Left colon (tissue), 2 donors: ENCODE results near the gene GREM1. TPM values are rescaled to one million over a fixed set of nuclear protein-coding genes. Genes with fewer than 3 reads are reported as not detected.

Experiments used
- ATAC-seq: fragments of 200-7000 bp; cut with Tn5 transposase; one replicate; pipeline ENCODE4 v1.9.1; 2020; ENCODE audit warnings: mild to moderate bottlenecking, moderate library complexity
- DNase-seq, 2 donors: peaks; one replicate each; pipeline ENCODE4 v3.0.0-alpha.2; 2020
- intact Hi-C, 2 donors: fragments of 100-400 bp; cut with DNase I in 1 of 2; cut with micrococcal nuclease in 1 of 2; formaldehyde crosslinking; loops; one replicate each; pipeline versions ENCODE4 v1.11.2 to v1.14.0; 2022; cut with DNase I, micrococcal nuclease
- long read RNA-seq: library from polyadenylated mRNA; unstranded; transcript quantifications from one replicate; pipeline ENCODE4 v2.0.0, GENCODE V29; 2021
- total RNA-seq, 2 donors: library from RNA; stranded (reverse); fragmentation: NEBNext Ultra II Directional; extraction: Animal tissue kit (Norgen Biotek cat#: 25700); gene quantifications; one replicate each; pipeline ENCODE4 v1.2.1, GENCODE V29; 2021
- donor health status: DM: no; HTN: no; CAD: no.
- donor health status: DM: yes; HTN: yes; CAD: no.

The GREM1 gene
- total RNA-seq: 10 to 100 TPM; 13.7 to 46.0 TPM
- long read RNA-seq, full-length matches to known transcripts: 2 of 7 reads
- long read RNA-seq, partial matches to known transcripts: 0 of 7 reads
- long read RNA-seq, other reads (novel, unspliced or antisense): 5 of 7 reads

DNA sequence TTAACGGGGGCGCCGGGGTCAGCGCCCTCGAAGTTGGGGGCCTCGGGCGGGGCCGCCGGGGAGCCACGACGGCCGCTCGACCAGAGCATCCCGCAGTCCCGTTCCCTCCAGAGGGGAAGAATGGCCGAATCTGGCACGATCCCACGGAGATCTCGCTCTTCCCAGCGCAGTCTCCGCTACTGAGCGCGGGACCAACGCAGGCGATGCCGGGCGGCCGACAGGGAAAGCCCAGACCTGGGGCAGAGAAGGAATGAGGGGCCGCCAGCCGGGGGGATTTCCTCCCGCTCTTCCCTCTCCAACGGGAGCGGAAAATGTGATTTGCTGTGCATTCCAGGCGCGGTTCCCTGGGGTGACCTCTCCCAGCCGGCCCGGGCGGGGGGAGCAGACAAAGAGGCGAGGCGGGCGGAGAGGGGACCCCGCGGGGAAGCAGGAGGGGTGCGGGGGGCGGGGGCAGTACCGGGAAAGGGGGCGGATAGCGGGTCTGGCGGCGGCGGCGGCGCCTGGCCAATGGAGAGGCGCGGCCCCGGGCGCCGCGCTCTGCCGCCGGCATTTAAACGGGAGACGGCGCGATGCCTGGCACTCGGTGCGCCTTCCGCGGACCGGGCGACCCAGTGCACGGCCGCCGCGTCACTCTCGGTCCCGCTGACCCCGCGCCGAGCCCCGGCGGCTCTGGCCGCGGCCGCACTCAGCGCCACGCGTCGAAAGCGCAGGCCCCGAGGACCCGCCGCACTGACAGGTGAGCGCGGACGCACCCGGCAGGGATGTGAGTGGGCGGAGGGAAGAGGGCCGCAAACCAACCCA is at the start of gene GREM1:
Gene GREM1 (plus strand): TSS at position 579 of the 801 bp plus-strand sequence. CDS start 12,687 bp downstream, outside the sequence.
- intact Hi-C loops: no loop called here
- ATAC-seq: peak; percentile 47
- peak in 1 of 2 donors; percentile 31 for DNase-seq

DNA sequence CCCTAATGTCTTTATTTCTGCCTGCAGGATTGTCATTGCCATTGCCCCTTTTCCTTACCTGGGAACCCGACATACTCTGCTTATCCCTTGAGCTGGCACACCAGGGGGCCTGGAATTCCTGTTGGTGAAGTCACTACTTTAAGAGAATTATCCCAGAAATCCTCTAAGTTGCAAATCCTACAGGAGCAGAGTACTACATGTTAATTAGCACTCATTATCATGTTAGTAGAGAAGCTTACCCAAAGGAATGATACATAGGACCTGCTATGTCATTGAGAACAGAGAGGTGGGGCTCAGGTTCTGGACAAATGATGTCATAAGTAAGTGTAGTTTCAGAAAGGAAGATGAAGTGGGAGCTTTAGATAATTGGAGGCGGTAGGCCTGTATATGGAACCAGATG is 48.9 kb upstream of the GREM1 start:
- DNase-seq: no peak
- intact Hi-C loops: no loop called here
- no peak for ATAC-seq

DNA sequence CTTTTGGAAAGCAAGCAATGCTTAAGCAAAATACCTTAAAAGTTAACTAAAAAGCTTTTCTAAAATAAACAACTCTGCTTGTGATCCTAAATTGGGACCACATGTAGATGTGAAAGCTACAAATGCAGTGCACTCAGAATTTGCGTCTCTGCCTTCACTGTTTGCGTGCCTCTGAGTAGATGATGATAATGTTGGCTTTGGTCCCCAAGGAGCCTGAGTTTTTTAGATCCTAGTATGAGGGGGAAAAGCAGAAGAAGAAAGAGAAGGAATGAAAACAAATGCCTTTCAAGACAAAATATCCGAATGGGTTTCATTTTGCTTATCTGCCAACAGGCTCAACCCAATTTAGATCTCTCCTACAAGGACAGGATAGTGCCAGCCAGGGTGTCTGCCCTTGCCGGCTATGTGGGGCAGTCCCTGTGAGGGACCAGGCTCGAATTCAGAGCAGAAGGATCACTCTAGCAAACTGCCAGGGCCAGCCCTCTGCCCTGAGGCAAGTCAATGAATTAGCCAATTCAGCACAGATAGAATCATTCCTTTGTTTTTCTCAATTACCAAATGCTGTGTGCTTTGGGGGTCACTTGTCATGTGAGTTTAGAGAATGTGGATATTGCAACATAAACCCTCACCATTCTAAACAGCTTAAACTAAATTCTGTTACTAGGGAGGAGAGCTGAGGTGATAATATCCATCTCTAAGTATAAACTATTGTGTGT is 47.8 kb upstream of the GREM1 start:
- intact Hi-C loops: no loop called here
- DNase-seq (no peak), ATAC-seq (no peak)

DNA sequence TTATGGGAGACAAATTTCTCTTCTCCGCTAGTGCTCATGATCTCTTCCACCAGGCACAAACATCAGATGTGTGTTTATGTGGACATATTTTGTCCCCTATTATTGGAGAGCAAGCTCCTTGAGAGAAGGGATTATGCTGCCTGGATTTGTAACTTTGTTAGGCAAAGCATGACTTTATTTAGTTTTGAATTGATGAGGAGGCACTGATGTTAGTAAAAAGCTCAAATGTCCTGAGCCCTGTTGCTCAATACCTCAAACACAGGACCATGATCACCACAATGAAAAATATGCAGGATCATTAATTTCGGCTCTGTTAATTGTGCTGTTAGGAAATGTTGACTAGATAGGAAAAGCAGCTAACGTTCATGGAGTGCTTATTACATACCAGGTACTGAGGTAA is 47.2 kb upstream of the GREM1 start:
- ATAC-seq (no peak), DNase-seq (no peak)
- intact Hi-C loops: no loop called here

DNA sequence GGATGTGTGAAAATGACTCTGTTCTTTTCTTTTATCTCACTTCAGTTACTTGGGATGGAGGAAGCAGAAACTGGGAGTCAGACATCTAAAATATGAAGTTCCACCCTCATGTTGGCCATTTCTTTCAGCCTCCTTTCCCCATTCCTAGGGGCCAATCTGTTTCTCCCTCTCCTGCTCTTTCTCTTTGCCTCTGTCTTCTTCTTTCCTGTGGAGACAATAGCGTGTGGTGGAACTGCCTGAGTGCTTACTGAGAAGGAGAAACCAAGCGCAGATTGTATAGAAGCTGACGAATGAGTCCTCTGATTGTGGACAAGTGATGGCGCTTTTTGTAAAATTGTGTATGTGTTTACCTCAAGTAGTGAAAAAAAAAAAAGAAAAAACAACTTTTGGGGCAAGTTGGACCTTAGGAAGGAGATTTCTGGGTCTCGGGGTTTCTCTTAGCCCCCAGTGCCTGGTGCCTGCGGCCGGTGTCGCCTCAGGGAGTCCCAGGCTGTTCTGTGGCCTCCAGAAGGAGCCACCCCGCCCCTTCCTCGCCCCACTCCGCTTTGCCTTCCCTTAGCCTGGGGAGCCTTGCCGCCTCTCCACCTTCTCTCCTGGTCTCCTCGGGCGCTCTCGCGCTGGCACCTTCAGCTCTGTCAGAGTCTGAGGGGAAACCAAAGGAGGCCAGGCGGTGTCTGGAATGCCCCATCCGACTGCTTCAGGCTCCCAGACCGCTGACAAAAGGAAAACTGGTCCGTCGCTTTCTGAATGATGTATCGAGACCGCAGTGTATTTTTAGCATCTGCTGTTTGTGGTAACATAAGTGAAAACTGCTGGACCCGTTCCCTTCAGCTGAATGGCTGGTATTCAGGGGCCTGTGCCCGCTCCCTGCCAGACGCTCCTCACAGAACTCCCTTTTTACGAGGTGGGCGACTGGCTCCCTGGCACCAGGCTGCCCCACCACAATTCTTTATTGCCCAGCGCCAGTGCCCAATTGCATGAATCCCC is 46.2 kb upstream of the GREM1 start:
- DNase-seq: no peak
- no peak for ATAC-seq
- intact Hi-C loops: no loop called here

DNA sequence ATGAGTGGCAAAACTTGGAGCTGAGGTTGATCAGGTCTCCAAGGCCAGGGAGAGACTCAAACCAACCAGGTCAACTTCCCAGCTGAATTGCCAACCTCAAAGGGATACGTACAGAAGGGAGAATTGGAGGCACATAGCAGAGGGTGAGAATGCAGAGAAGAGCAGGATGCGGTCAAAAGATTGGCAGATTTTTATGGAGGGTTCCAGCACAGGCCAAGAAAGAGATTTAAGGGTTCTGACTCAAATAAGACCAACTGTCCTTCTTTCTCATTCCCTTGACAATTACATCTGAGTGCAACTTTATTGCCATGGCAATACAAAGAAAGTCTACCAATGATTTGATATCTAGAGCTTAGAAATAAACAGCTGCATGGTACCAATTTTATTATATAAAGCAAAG is 43.1 kb upstream of the GREM1 start:
- ATAC-seq: no peak
- intact Hi-C loops: no loop called here
- DNase-seq: no peak

DNA sequence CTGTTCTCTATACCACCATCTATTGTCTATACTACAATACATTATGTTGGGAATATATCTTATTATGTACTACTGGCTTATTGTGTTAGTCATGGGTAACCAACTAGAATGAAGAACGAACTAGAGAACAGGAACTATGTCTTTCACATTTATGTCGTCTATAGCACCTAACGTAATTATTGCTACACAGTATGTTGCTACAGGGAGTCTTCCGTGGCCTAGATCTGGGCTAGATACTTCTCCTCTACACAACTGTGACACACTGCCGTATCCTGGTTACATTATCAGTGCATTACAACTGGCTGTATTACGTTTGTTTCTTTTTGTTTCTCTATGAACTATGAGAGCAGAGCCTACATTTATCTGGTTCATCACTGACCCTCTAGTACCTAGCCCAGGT is 42.3 kb upstream of the GREM1 start:
- intact Hi-C loops: no loop called here
- ATAC-seq (no peak), DNase-seq (no peak)

DNA sequence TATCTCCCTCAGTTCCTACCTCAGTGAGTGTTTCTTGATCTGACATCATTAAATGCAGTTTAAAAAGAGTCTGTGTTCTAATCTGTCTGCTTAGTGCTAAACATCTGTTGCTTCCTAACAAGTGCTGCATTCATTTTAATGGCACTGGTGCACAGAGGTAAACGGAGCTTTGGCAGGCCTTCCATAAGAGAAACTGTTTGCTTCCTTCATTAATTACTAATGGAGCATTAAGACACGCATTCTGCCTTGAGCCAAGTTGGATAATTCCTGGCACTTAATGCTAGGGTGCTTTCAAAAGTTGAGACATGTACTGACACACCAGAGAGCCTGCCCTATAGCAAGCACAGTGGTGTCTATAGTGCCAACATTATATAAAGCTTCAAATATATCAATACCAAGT is 41.6 kb upstream of the GREM1 start:
- no peak for ATAC-seq
- no peak for DNase-seq
- intact Hi-C loops: no loop called here

DNA sequence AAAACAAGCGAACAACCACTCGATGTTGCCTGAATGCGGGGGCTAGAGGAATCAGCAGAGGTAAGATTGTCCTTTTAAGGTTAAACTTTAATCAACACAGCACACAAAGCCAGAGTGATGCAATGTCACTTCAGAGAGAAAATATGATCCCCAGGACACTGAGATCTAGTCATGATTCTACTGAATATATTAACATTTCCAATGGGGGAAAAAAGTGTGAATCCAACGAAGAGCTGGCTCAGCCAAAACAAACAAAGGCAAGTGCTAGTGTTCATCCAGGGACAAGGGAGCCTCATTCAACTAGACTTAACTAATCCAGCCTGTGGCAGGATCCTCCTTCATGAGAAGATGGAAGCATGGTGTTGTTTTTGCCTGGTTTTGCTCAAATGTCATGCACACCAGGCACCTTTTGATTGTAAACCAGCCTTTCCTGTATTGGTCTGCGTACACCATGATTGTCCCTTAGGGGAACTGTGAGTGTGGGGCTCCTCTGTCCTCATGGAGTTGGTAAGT is 40.5 kb upstream of the GREM1 start:
- DNase-seq (no peak), ATAC-seq (peak; percentile 66)
- intact Hi-C loops: no loop called here

DNA sequence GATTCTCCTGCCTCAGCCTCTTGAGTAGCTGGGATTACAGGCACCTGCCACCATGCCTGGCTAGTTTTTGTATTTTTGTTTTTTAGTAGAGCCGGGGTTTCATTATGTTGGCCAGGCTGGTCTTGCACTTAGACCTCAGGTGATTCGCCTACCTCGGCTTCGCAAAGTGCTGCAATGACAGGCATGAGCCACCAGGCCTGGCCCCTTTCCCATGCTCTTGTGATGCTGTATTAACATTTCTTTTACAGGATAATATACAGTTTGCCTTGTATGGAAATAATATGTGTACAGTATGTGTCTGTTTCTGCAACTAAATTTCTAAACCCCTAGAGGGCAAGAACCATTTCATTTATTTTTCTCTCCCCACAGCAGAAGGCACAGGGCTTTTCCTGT is 38.5 kb upstream of the GREM1 start:
- intact Hi-C loops: no loop called here
- DNase-seq (no peak), ATAC-seq (no peak)

DNA sequence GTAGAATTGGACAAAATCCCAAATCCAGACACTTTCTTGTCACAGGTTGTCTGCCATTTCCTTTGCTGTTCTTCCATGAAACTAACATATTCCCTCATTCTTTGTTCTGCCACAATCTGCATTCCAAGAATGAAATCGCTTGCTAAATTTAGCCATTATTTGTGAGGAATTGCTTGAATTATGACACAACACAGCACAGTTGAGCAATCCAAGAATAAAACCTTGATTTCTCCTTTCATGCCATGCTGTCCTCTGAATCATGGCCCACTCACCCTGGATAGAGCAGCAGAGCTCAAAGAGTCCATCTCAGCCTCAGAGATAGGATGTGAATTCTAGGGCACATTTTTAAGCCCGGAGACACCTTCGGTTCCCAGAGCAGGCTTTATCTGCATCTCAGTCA is 35.2 kb upstream of the GREM1 start:
- DNase-seq: no peak
- intact Hi-C loops: no loop called here
- no peak for ATAC-seq

DNA sequence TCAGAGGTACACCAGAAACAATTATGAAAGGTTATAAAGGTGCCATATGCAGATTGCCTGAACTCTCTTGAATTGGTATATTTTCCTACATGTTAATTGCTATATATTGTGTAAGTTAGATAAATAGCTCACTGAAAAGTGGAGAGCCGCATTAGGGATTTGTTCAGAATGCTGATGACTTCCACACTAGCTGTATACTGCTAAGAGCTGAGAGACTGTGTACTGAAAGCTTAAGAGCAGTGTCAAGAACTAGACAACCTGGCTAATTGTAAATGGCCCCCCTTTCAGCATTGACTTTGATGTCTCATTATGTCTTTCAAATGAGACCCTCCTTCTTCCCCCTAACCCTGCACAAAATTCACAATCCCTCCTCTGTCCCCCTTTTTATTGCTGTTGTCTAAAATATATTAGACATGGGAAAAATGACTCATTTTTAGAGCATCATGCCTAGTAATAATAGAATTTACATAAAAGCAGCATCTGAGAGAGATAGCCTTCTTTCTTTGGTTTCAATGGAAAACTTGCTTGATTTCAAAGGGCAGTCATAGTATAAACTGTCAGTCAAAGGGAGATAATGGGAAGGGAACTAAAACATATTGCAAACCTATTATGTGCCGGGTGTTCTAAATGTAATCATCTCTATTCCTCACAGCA is 34.7 kb upstream of the GREM1 start:
- DNase-seq: no peak
- no peak for ATAC-seq
- intact Hi-C loops: no loop called here

DNA sequence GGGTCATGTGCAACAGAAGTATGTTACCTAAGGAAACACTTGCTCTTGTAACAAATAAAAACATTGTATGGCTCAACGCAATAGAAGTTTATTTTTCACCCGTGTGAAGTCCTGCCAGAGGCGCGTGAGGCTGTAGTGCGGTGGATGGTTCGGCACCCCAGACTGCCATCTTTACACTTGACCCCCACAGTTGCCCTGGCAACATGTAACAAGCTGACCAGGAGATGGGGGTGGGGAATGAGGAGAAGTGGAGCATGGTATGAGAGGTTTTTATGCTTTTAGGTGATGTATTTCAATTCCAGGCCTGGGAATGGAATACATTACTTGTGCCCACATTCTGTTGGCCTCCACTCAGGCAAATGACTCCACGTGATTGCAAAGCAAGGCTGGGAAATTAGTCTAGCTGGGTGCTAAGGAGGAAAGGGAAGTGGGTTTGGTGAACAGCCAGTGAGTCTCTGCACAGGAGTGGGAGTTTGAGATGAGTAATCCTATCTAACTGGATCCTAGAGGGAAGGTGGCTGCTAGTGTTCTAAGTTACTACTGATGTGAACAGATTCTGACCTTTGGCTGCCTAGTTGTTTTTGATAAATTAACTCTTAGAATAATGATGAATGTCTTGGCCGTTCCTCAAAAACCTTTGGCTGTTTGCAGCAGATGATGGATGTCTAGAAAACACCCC is 33.8 kb upstream of the GREM1 start:
- intact Hi-C loops: no loop called here
- no peak for ATAC-seq
- DNase-seq: no peak

DNA sequence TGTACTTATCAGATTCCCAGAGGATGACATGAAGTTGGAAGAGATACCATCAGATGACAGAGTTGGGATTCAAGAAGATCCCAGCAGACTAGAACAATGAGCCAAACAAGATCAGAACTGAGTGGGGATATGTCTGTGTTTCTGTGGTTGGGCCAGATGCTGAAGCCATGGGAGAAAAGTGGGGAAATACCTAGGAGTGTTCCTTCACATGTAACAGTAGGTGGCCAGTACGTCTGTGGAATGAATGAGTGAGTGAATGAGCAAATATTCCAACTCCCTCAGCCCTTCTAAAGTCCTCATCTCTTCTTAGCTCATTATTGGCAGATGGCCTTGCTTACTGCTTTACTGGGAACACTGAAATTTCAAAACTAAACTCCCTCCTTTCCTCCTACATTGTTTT is 32.2 kb upstream of the GREM1 start:
- DNase-seq: no peak
- ATAC-seq: no peak
- intact Hi-C loops: no loop called here

DNA sequence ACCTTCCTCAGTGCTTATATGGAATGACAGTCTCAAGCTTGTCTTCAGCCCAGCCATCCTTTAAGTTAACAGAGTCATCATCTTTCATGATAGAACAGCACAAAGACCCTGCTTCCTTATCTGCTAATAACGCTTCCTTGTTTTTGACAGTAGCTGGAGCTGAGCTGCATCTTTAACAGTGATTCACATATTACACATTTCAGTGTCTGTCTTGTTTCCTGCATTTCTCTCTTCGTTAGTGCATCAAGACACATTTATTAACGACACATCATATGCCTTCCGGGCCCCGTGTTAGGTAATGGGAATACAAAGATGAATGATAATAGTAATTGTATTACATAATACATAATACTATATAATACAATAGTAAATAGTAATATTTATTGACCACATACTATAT is 30.2 kb upstream of the GREM1 start:
- intact Hi-C loops: no loop called here
- ATAC-seq: no peak

DNA sequence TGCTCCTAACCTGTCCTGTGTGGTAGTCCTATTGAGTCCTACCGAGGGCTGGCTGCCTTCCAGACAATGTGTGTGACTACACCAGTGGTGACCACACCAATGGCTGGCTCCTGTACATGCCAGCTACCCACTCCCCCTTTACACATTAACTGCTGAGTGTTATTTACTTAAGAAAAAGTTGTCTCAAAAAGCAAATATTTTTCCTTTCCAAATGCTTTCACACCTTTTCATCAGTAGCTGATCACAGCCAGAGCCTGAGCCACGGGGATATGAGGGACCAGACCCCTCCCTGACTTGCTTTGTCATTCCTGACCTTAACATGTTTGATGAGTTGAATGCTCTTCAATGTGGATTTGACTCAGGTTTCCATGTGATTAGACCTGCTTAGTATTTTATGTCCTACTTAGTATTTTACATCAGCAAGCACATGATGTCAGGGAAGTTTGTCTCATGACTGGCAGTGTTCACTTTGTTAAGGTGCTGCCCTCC is 29.6 kb upstream of the GREM1 start:
- ATAC-seq (peak; percentile 60), DNase-seq (peak in 1 of 2 donors; percentile 42)
- intact Hi-C loops: no loop called here

More for the DNA sequence above, 30.2 kb upstream of the GREM1 start:
- no peak for DNase-seq

DNA sequence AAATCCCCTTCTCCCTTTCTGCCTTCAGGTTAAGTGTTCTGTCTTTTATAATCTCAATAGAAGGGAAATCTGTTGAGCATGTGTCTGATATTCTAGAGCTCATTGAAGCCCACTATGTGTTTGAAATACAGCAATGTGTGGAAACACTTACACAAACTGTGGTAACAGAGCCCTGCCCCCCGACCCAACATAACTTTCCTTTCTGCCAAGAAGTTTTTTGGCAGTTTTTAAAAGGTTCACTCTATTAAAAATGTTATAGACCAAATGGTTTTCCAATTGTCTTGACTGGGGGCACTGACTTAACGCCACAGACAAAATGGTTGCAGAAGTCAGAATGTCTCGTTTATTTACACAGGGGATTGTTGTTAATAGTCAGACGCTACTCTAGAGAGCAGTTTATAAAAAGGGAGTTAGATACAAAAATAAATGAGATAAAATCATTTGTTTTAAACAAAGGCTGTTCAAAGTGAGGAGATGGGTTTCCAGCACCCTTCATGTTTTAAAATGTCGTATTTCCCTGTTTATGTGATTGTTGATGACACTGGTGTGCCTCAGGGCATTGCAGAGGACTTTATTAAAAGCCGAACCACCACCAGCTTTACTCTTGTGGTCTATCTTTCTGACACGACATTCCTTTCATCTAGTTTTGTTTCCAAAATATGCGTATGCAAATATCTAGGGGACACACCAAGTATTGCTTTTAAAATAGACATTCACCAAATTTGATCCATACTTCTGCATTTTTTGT is 26.7 kb upstream of the GREM1 start:
- no peak for ATAC-seq
- DNase-seq: no peak
- intact Hi-C loops: no loop called here
